Activated CD8-positive, alpha-beta T cell treated with anti-CD3 and anti-CD28 coated beads for 36 hours (primary cell): Measurements from ENCODE around the gene UBE2J2. TPM values are rescaled to one million over a fixed set of nuclear protein-coding genes. Genes with fewer than 3 reads are reported as not detected.

Source experiments
- ATAC-seq: fragments of 200-7000 bp; cut with Tn5 transposase; one replicate; pipeline ENCODE4 v1.10.0; 2021; ENCODE audit warnings: mild to moderate bottlenecking, moderate library complexity
- CTCF ChIA-PET: fragments of 350-600 bp; sonication (Branson Sonifier 250); formaldehyde crosslinking; loops from one replicate; lab custom pipeline; 2021; ENCODE audit warnings: antibody characterized with exemption; lab: Charles Lee
- POLR2A ChIA-PET: fragments of 350-600 bp; sonication (Branson Sonifier 250); formaldehyde crosslinking; loops from one replicate; lab custom pipeline; 2021; ENCODE audit warnings: antibody characterized with exemption; lab: Charles Lee
- DNase-seq: peaks from one replicate; pipeline ENCODE4 v3.0.0-alpha.2; 2020
- H3K27ac Mint-ChIP-seq: one replicate; pipeline ENCODE4 v1.8.0; 2021; ENCODE audit warnings: mild to moderate bottlenecking, mixed read lengths
- H3K27me3 Mint-ChIP-seq: one replicate; pipeline ENCODE4 v1.8.0; 2021; ENCODE audit warnings: mixed read lengths
- H3K36me3 Mint-ChIP-seq: one replicate; pipeline ENCODE4 v1.8.0; 2021; ENCODE audit warnings: low read depth, mixed read lengths
- H3K4me1 Mint-ChIP-seq: one replicate; pipeline ENCODE4 v1.8.0; 2021; ENCODE audit warnings: low read depth, mixed read lengths
- H3K4me3 Mint-ChIP-seq: one replicate; pipeline ENCODE4 v1.8.0; 2021; ENCODE audit warnings: mild to moderate bottlenecking, moderate library complexity, mixed read lengths
- H3K9me3 Mint-ChIP-seq: one replicate; pipeline ENCODE4 v1.8.0; 2021; ENCODE audit warnings: mixed read lengths
- CTCF ChIP-seq: fragments of 200-600 bp; IDR thresholded peaks from one replicate; pipeline ENCODE4 v1.8.0; 2022; ENCODE audit warnings: antibody characterized with exemption, mild to moderate bottlenecking
- intact Hi-C: fragments of 100-400 bp; cut with micrococcal nuclease; formaldehyde crosslinking; loops from one replicate; pipeline ENCODE4 v1.10.0; 2022
- total RNA-seq, 2 experiments: library from RNA; stranded (reverse); gene quantifications; one replicate each; pipeline ENCODE4 v1.2.3, GENCODE V29; 2021

UBE2J2 gene
- total RNA-seq, 2 experiments from 2014 or later: 52.3 to 59.2 TPM

GRCh38 chr1:1270813-1271212 is 2.8 kb downstream of the UBE2J2 start:
- no peak for TF ChIP-seq CTCF
- Mint-ChIP-seq H3K36me3 (peaks cover 33% of the 10 kb centered on the region), H3K4me1 (peaks cover 42% of the 10 kb centered on the region), H3K27me3 (no peaks in the 10 kb centered on the region), H3K9me3 (no peaks in the 10 kb centered on the region), H3K27ac (peak overlapping the region; percentile 47), H3K4me3 (peak overlapping the region; percentile 60)
- ATAC-seq: no peak
- POLR2A ChIA-PET: interaction anchor here (0.9 to 1.5 kb wide), 3 partner anchors 20 to 102 kb away, joined by 3 read pairs; no protein-coding TSS in a partner anchor
- DNase-seq: no peak
- CTCF ChIA-PET: interaction anchor here (1.3 to 2.3 kb wide), 3 partner anchors 10 to 238 kb away, joined by 3 to 9 read pairs (median 4); no protein-coding TSS in a partner anchor
- intact Hi-C loops: no loop called here

GRCh38 chr1:1268284-1268682 is 5.4 kb downstream of the UBE2J2 start:
- Mint-ChIP-seq H3K27ac (peak overlapping the region; percentile 11), H3K9me3 (no peaks in the 10 kb centered on the region), H3K4me3 (no peak overlapping the region), H3K4me1 (peaks cover 39% of the 10 kb centered on the region), H3K27me3 (no peaks in the 10 kb centered on the region), H3K36me3 (peaks cover 38% of the 10 kb centered on the region)
- ATAC-seq (no peak), DNase-seq (no peak)
- no peak for TF ChIP-seq CTCF
- POLR2A ChIA-PET: interaction anchor here (1.1 kb wide), 1 partner anchor 155 kb away, joined by 3 read pairs; no protein-coding TSS in a partner anchor
- intact Hi-C loops: no loop called here
- CTCF ChIA-PET: no interaction called here

- CTCF ChIA-PET: no interaction called here
- TF ChIP-seq CTCF: no peak
- peaks cover 37% of the 10 kb centered on the region for H3K4me1 Mint-ChIP-seq
- peaks cover 37% of the 10 kb centered on the region for H3K36me3 Mint-ChIP-seq
- H3K9me3 Mint-ChIP-seq: no peaks in the 10 kb centered on the region
- no peaks in the 10 kb centered on the region for H3K27me3 Mint-ChIP-seq
- ATAC-seq (no peak), DNase-seq (no peak)
- peak overlapping the region; percentile 11 for H3K27ac Mint-ChIP-seq
- no peak overlapping the region for H3K4me3 Mint-ChIP-seq
- POLR2A ChIA-PET: interaction anchor here (1.1 kb wide), 1 partner anchor 154 kb away, joined by 3 read pairs; no protein-coding TSS in a partner anchor
- intact Hi-C loops: no loop called here
These were observed 6.0 kb downstream of the UBE2J2 start for GRCh38 chr1:1267488-1268283.

- Mint-ChIP-seq H3K4me3 (no peak overlapping the region), H3K27ac (no peak overlapping the region), H3K4me1 (peaks cover 16% of the 10 kb centered on the region), H3K36me3 (peaks cover 29% of the 10 kb centered on the region), H3K27me3 (no peaks in the 10 kb centered on the region), H3K9me3 (no peaks in the 10 kb centered on the region)
- CTCF ChIA-PET: interaction anchor here (1.0 to 1.9 kb wide), 3 partner anchors 15 to 142 kb away, joined by 3 to 14 read pairs (median 7); no protein-coding TSS in a partner anchor
- TF ChIP-seq CTCF: no peak
- intact Hi-C loops: no loop called here
- POLR2A ChIA-PET: no interaction called here
- ATAC-seq (peak; percentile 51), DNase-seq (peak; percentile 51)
These were observed 8.8 kb downstream of the UBE2J2 start for GRCh38 chr1:1264868-1265272.

GRCh38 chr1:1264026-1264425 is 9.6 kb downstream of the UBE2J2 start:
- H3K27me3 Mint-ChIP-seq: no peaks in the 10 kb centered on the region
- no peak for TF ChIP-seq CTCF
- no peaks in the 10 kb centered on the region for H3K9me3 Mint-ChIP-seq
- DNase-seq (no peak), ATAC-seq (no peak)
- H3K36me3 Mint-ChIP-seq: peaks cover 36% of the 10 kb centered on the region
- intact Hi-C loops: no loop called here
- no peak overlapping the region for H3K27ac Mint-ChIP-seq
- H3K4me3 Mint-ChIP-seq: no peak overlapping the region
- peaks cover 13% of the 10 kb centered on the region for H3K4me1 Mint-ChIP-seq
- POLR2A ChIA-PET: interaction anchor here (0.8 kb wide), 1 partner anchor 9 kb away, joined by 3 read pairs; the partner anchor contains the start of gene UBE2J2
- CTCF ChIA-PET: interaction anchor here (0.7 to 1.9 kb wide), 4 partner anchors 12 to 143 kb away, joined by 3 to 14 read pairs (median 5); no protein-coding TSS in a partner anchor
